ENCODE measurements around the gene PDSS2.

The PDSS2 gene

GRCh38 chr6:107496892-107497684, 37.7 kb upstream of the PDSS2 start:
- no peaks in the 10 kb centered on the region for H3K4me1 ChIP-seq (ENCODE audit: control insufficient read depth in 1 of 2, insufficient read depth in 2 of 2, low read length in 2 of 2)
- H3K27ac ChIP-seq (ENCODE audit: low read depth, low read length) = no peak overlapping the region
- WGBS (ENCODE audit: extremely low coverage, insufficient coverage, insufficient read length) = no CpG with 5 or more reads among the region's 1 CpG
- H2AFZ ChIP-seq (ENCODE audit: insufficient read depth, low read length, poor library complexity) = no peak overlapping the region
- H2AK5ac ChIP-seq (ENCODE audit: low read length) = no peak overlapping the region
- no peak overlapping the region for H4K12ac ChIP-seq (ENCODE audit: low read depth, low read length)
- no peaks in the 10 kb centered on the region for H3K79me2 ChIP-seq (ENCODE audit: control insufficient read depth, insufficient read depth, low read length, poor library complexity)
- H3K36me3 ChIP-seq (ENCODE audit: control insufficient read depth in 1 of 2, insufficient read depth in 2 of 2, low read length in 2 of 2) = no peaks in the 10 kb centered on the region
- H3K4ac ChIP-seq (ENCODE audit: low read depth, low read length) = no peak overlapping the region
- H3K4me2 ChIP-seq (ENCODE audit: low read length) = no peak overlapping the region
- no peak overlapping the region for H4K91ac ChIP-seq (ENCODE audit: low read depth, low read length)
- H3K23ac ChIP-seq (ENCODE audit: low read length) = no peak overlapping the region
- peaks cover 3% of the 10 kb centered on the region for H3K27me3 ChIP-seq (ENCODE audit: insufficient read depth, low read length)
- no peak overlapping the region for H3K18ac ChIP-seq (ENCODE audit: low read length)
- no peaks in the 10 kb centered on the region for H3K79me1 ChIP-seq (ENCODE audit: low read length)
- H3K14ac ChIP-seq (ENCODE audit: low read length) = no peak overlapping the region
- H2BK120ac ChIP-seq (ENCODE audit: insufficient read depth, low read length, poor library complexity) = no peak overlapping the region
- H4K8ac ChIP-seq (ENCODE audit: low read depth, low read length) = no peak overlapping the region
- no peak overlapping the region for H3K4me3 ChIP-seq (ENCODE audit: low read depth, low read length)
- DNase-seq = peak; percentile 10 to 83
- H3K9ac ChIP-seq (ENCODE audit: low read length) = no peak overlapping the region
- H3K9me3 ChIP-seq (ENCODE audit: insufficient read depth, low read depth, low read length) = no peaks in the 10 kb centered on the region
- H2BK5ac ChIP-seq (ENCODE audit: low read depth, low read length, poor library complexity) = no peak overlapping the region
- no peak overlapping the region for H2BK12ac ChIP-seq (ENCODE audit: low read length)

DNA sequence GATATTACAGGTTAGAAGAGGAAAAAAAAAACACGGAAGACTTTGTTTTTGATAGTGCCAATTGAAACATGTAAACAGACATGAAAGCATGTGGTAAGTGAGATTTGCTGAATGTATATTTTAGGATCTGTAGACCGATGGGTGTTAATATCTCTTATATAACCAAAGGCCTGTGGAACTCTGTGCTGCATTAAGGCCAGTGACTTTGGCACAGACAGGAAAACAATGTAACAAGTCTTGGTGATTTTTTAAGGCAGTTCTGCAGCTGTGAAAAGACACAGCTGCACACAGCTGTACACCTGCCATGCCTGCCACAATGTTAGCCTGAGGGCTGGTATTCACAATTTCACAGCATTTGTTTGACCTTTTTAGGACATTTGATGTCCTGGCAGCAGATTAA, 36.6 kb upstream of the PDSS2 start:
- no peak overlapping the region for H2AK5ac ChIP-seq (ENCODE audit: low read length)
- no peak overlapping the region for H3K18ac ChIP-seq (ENCODE audit: low read length)
- WGBS (ENCODE audit: extremely low coverage, insufficient coverage, insufficient read length) = no CpG with 5 or more reads among the region's 2 CpGs
- H3K79me2 ChIP-seq (ENCODE audit: control insufficient read depth, insufficient read depth, low read length, poor library complexity) = no peaks in the 10 kb centered on the region
- H3K36me3 ChIP-seq (ENCODE audit: control insufficient read depth in 1 of 2, insufficient read depth in 2 of 2, low read length in 2 of 2) = no peaks in the 10 kb centered on the region
- peaks cover 2 to 3% of the 10 kb centered on the region in 2 experiments for H3K4me1 ChIP-seq (ENCODE audit: control insufficient read depth in 1 of 2, insufficient read depth in 2 of 2, low read length in 2 of 2)
- H3K79me1 ChIP-seq (ENCODE audit: low read length) = no peaks in the 10 kb centered on the region
- no peak overlapping the region for H3K4me2 ChIP-seq (ENCODE audit: low read length)
- no peak overlapping the region for H4K12ac ChIP-seq (ENCODE audit: low read depth, low read length)
- H2AFZ ChIP-seq (ENCODE audit: insufficient read depth, low read length, poor library complexity) = no peak overlapping the region
- H4K8ac ChIP-seq (ENCODE audit: low read depth, low read length) = no peak overlapping the region
- H3K9me3 ChIP-seq (ENCODE audit: insufficient read depth, low read depth, low read length) = no peaks in the 10 kb centered on the region
- peak in 1 of 2 donors; percentile 18 for DNase-seq
- H3K23ac ChIP-seq (ENCODE audit: low read length) = no peak overlapping the region
- no peak overlapping the region for H3K4me3 ChIP-seq (ENCODE audit: low read depth, low read length)
- H3K9ac ChIP-seq (ENCODE audit: low read length) = no peak overlapping the region
- no peak overlapping the region for H3K14ac ChIP-seq (ENCODE audit: low read length)
- H4K91ac ChIP-seq (ENCODE audit: low read depth, low read length) = no peak overlapping the region
- H2BK12ac ChIP-seq (ENCODE audit: low read length) = no peak overlapping the region
- H2BK120ac ChIP-seq (ENCODE audit: insufficient read depth, low read length, poor library complexity) = no peak overlapping the region
- H3K4ac ChIP-seq (ENCODE audit: low read depth, low read length) = no peak overlapping the region
- H3K27me3 ChIP-seq (ENCODE audit: insufficient read depth, low read length) = peaks cover 11% of the 10 kb centered on the region
- no peak overlapping the region for H3K27ac ChIP-seq (ENCODE audit: low read depth, low read length)
- H2BK5ac ChIP-seq (ENCODE audit: low read depth, low read length, poor library complexity) = no peak overlapping the region

GRCh38 chr6:107495196-107495643, 35.9 kb upstream of the PDSS2 start:
- Histone ChIP-seq H3K9ac (ENCODE audit: low read length) (no peak overlapping the region), H4K8ac (ENCODE audit: low read depth, low read length) (no peak overlapping the region), H3K9me3 (ENCODE audit: insufficient read depth, low read depth, low read length) (no peaks in the 10 kb centered on the region), H2BK5ac (ENCODE audit: low read depth, low read length, poor library complexity) (no peak overlapping the region), H4K91ac (ENCODE audit: low read depth, low read length) (no peak overlapping the region), H3K18ac (ENCODE audit: low read length) (no peak overlapping the region), H3K4me3 (ENCODE audit: low read depth, low read length) (no peak overlapping the region), H2AK5ac (ENCODE audit: low read length) (no peak overlapping the region), H3K4me1 (ENCODE audit: control insufficient read depth in 1 of 2, insufficient read depth in 2 of 2, low read length in 2 of 2) (peaks cover 7 to 8% of the 10 kb centered on the region in 2 experiments), H3K14ac (ENCODE audit: low read length) (no peak overlapping the region), H2BK120ac (ENCODE audit: insufficient read depth, low read length, poor library complexity) (no peak overlapping the region), H3K27me3 (ENCODE audit: insufficient read depth, low read length) (peaks cover 19% of the 10 kb centered on the region), H3K79me1 (ENCODE audit: low read length) (no peaks in the 10 kb centered on the region), H2AFZ (ENCODE audit: insufficient read depth, low read length, poor library complexity) (no peak overlapping the region), H3K4ac (ENCODE audit: low read depth, low read length) (no peak overlapping the region), H2BK12ac (ENCODE audit: low read length) (no peak overlapping the region), H3K4me2 (ENCODE audit: low read length) (no peak overlapping the region), H3K23ac (ENCODE audit: low read length) (no peak overlapping the region), H4K12ac (ENCODE audit: low read depth, low read length) (no peak overlapping the region), H3K79me2 (ENCODE audit: control insufficient read depth, insufficient read depth, low read length, poor library complexity) (no peaks in the 10 kb centered on the region), H3K36me3 (ENCODE audit: control insufficient read depth in 1 of 2, insufficient read depth in 2 of 2, low read length in 2 of 2) (no peaks in the 10 kb centered on the region), H3K27ac (ENCODE audit: low read depth, low read length) (no peak overlapping the region)
- WGBS (ENCODE audit: extremely low coverage, insufficient coverage, insufficient read length) = no CpG with 5 or more reads among the region's 7 CpGs
- no peak for DNase-seq

DNA sequence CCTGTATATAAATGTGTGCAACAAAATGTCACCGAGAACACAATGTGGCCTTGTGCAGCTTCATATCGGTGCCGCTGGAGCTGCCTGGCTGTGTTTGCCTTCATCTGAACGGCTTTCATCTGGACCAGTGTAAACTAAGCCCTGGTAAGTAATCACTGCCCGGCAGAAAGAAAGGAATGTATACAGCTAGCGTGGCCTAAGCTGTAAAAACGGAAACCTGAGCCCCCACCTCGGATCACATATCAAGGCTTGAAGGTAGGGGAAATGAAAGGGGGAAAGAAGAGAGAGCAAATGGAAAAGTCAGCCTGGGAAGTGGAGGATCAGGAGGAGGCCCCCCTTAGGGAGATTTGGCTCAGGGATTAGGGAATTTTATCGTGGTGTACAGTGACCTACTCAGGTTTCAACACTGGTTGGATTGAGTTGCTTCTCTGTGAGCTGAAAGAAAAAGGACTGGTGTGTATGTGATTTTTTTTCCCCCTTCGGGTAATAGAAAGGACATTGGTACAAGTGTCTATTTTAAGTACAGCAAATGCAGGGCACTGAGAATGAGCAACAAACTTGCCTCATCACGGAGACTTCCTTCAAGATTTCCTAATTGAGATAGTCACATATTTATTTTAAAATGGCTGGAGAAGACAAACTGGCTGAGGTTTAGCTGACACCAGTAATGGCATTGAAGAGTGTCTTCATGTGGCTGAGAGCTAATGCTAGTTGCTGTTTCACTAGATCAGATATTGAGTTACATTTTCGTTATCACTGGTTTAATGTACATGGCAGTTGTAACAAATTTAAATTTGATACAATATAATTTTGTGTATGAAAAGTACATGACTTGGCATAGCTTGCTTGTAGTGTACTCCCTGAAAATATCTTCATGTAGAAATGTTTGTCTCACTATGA, 34.0 kb upstream of the PDSS2 start:
- H3K36me3 ChIP-seq (ENCODE audit: control insufficient read depth in 1 of 2, insufficient read depth in 2 of 2, low read length in 2 of 2) = no peaks in the 10 kb centered on the region
- no peak overlapping the region for H2AK5ac ChIP-seq (ENCODE audit: low read length)
- H2BK12ac ChIP-seq (ENCODE audit: low read length) = no peak overlapping the region
- H3K14ac ChIP-seq (ENCODE audit: low read length) = no peak overlapping the region
- H3K4me1 ChIP-seq (ENCODE audit: control insufficient read depth in 1 of 2, insufficient read depth in 2 of 2, low read length in 2 of 2) = peaks cover 15% of the 10 kb centered on the region in 2 experiments
- H3K23ac ChIP-seq (ENCODE audit: low read length) = no peak overlapping the region
- H3K79me2 ChIP-seq (ENCODE audit: control insufficient read depth, insufficient read depth, low read length, poor library complexity) = no peaks in the 10 kb centered on the region
- no peaks in the 10 kb centered on the region for H3K9me3 ChIP-seq (ENCODE audit: insufficient read depth, low read depth, low read length)
- H4K91ac ChIP-seq (ENCODE audit: low read depth, low read length) = no peak overlapping the region
- no peak for DNase-seq
- no peak overlapping the region for H2BK5ac ChIP-seq (ENCODE audit: low read depth, low read length, poor library complexity)
- H2AFZ ChIP-seq (ENCODE audit: insufficient read depth, low read length, poor library complexity) = no peak overlapping the region
- peaks cover 35% of the 10 kb centered on the region for H3K27me3 ChIP-seq (ENCODE audit: insufficient read depth, low read length)
- WGBS (ENCODE audit: extremely low coverage, insufficient coverage, insufficient read length) = no CpG with 5 or more reads among the region's 12 CpGs
- no peak overlapping the region for H3K18ac ChIP-seq (ENCODE audit: low read length)
- H4K8ac ChIP-seq (ENCODE audit: low read depth, low read length) = no peak overlapping the region
- H3K4me2 ChIP-seq (ENCODE audit: low read length) = no peak overlapping the region
- no peaks in the 10 kb centered on the region for H3K79me1 ChIP-seq (ENCODE audit: low read length)
- no peak overlapping the region for H4K12ac ChIP-seq (ENCODE audit: low read depth, low read length)
- no peak overlapping the region for H3K4ac ChIP-seq (ENCODE audit: low read depth, low read length)
- no peak overlapping the region for H3K4me3 ChIP-seq (ENCODE audit: low read depth, low read length)
- H3K9ac ChIP-seq (ENCODE audit: low read length) = no peak overlapping the region
- H3K27ac ChIP-seq (ENCODE audit: low read depth, low read length) = no peak overlapping the region
- H2BK120ac ChIP-seq (ENCODE audit: insufficient read depth, low read length, poor library complexity) = no peak overlapping the region
